Right renal pelvis (tissue), 4 donors: ENCODE data around the gene UBE2D2. TPM values are rescaled to one million over a fixed set of nuclear protein-coding genes. Genes with fewer than 3 reads are reported as not detected.

ENCODE experiments used
- DNase-seq, 4 donors: peaks; one replicate each; pipeline ENCODE4 v3.0.0-alpha.2; 2013; ENCODE audit warnings: low read depth in 4 of 4, low spot score in 3 of 4, missing footprints in 1 of 4
- polyA plus RNA-seq, 4 donors: library from polyadenylated mRNA; unstranded; fragments of 120-200 nt; gene quantifications; one replicate each; pipeline ENCODE4 v1.2.1, GENCODE V29; 2013; ENCODE audit not compliant: insufficient read length in 4 of 4

The UBE2D2 gene
- polyA plus RNA-seq, 4 donors: 153 to 209 (median 197) TPM

- DNase-seq: no peak
Observed at GRCh38 chr5:139644646-139645429, 83.7 kb downstream of the UBE2D2 start.

GRCh38 chr5:139645430-139645871 is 84.3 kb downstream of the UBE2D2 start:
- no peak for DNase-seq

GRCh38 chr5:139646111-139646510 is 85.0 kb downstream of the UBE2D2 start:
- no peak for DNase-seq

GRCh38 chr5:139646912-139647505 is 85.9 kb downstream of the UBE2D2 start:
- DNase-seq: no peak

GRCh38 chr5:139647506-139648204 is 86.5 kb downstream of the UBE2D2 start:
- DNase-seq: no peak

GRCh38 chr5:139648205-139649081 is 87.3 kb downstream of the UBE2D2 start, which contains the start of gene CXXC5:
Gene CXXC5 (plus strand): TSS chr5:139648349. CDS start chr5:139680524, 32,175 bp downstream.
- DNase-seq: no peak

GRCh38 chr5:139649082-139649991 is 88.2 kb downstream of the UBE2D2 start:
- DNase-seq: no peak

- no peak for DNase-seq
Observed at GRCh38 chr5:139650031-139650688, 89.0 kb downstream of the UBE2D2 start.

- DNase-seq: no peak
Observed at GRCh38 chr5:139650689-139651042, 89.5 kb downstream of the UBE2D2 start.

- DNase-seq: no peak
Observed at GRCh38 chr5:139651043-139651834, 90.1 kb downstream of the UBE2D2 start.

- no peak for DNase-seq
Observed at GRCh38 chr5:139651853-139652787, 91.0 kb downstream of the UBE2D2 start.

- DNase-seq: no peak
Observed at GRCh38 chr5:139652788-139653241, 91.7 kb downstream of the UBE2D2 start.

GRCh38 chr5:139653616-139654015 is 92.5 kb downstream of the UBE2D2 start:
- no peak for DNase-seq

- DNase-seq: no peak
Observed at GRCh38 chr5:139654464-139654863, 93.3 kb downstream of the UBE2D2 start.

- no peak for DNase-seq
Observed at GRCh38 chr5:139654871-139655491, 93.8 kb downstream of the UBE2D2 start.

GRCh38 chr5:139655727-139656271 is 94.7 kb downstream of the UBE2D2 start:
- DNase-seq: no peak
